HG03565 (cell line): ENCODE measurements around the gene TPSD1.
"Not testable (repeated sequence)": the region's sequence is repeated elsewhere in the genome, so short reads cannot be mapped to it uniquely, and the experiment has no call there.

ENCODE experiments used
- ATAC-seq: cut with Tn5 transposase; IDR thresholded peaks from one replicate; pipeline ENCODE4 v1.9.1; 2021; ENCODE audit warnings: mild to moderate bottlenecking, moderate library complexity; ENCODE audit not compliant: unreplicated experiment

The TPSD1 gene

GRCh38 chr16:1279945-1280589 lies 24.2 kb downstream of the TPSD1 start:
- no peak for ATAC-seq

GRCh38 chr16:1280783-1281182 lies 24.9 kb downstream of the TPSD1 start:
- no peak for ATAC-seq

GRCh38 chr16:1281517-1281916 lies 25.6 kb downstream of the TPSD1 start:
- ATAC-seq, result no peak

- ATAC-seq, result no peak
Observed at GRCh38 chr16:1282324-1282973, 26.6 kb downstream of the TPSD1 start.

GRCh38 chr16:1283296-1283695 lies 27.4 kb downstream of the TPSD1 start:
- ATAC-seq, result no peak

GRCh38 chr16:1283996-1284616 lies 28.2 kb downstream of the TPSD1 start:
- no peak for ATAC-seq

GRCh38 chr16:1285669-1286512 lies 30.0 kb downstream of the TPSD1 start:
- ATAC-seq, result no peak

GRCh38 chr16:1286513-1287094 lies 30.7 kb downstream of the TPSD1 start:
- no peak for ATAC-seq

GRCh38 chr16:1287982-1288670 lies 32.3 kb downstream of the TPSD1 start:
- no peak for ATAC-seq

GRCh38 chr16:1288813-1289476 lies 33.1 kb downstream of the TPSD1 start:
- no peak for ATAC-seq

- ATAC-seq, result no peak
Observed at GRCh38 chr16:1289477-1289866, 33.6 kb downstream of the TPSD1 start.

- ATAC-seq, result no peak
Observed at GRCh38 chr16:1290063-1290501, 34.2 kb downstream of the TPSD1 start.

GRCh38 chr16:1290860-1291575 lies 35.1 kb downstream of the TPSD1 start:
- ATAC-seq, result no peak

GRCh38 chr16:1291576-1291974 lies 35.7 kb downstream of the TPSD1 start:
- no peak for ATAC-seq

GRCh38 chr16:1292208-1292607 lies 36.3 kb downstream of the TPSD1 start:
- ATAC-seq, result not testable (repeated sequence)

GRCh38 chr16:1292808-1293207 lies 36.9 kb downstream of the TPSD1 start:
- ATAC-seq, result not testable (repeated sequence)

- no peak for ATAC-seq
Observed at GRCh38 chr16:1293921-1294656, 38.2 kb downstream of the TPSD1 start.

GRCh38 chr16:1295465-1295864 lies 39.6 kb downstream of the TPSD1 start:
- ATAC-seq, result no peak

GRCh38 chr16:1296688-1297017 lies 40.8 kb downstream of the TPSD1 start:
- ATAC-seq, result not testable (repeated sequence)
